Muscle layer of duodenum (tissue), 2 donors: ENCODE measurements around the gene PRKAA1.

Source experiments
- H3K27ac ChIP-seq: one replicate; pipeline ENCODE4 v1.7.0; 2013; ENCODE audit warnings: mild to moderate bottlenecking, low read length
- H3K27me3 ChIP-seq: one replicate; pipeline ENCODE4 v1.7.0; 2013; ENCODE audit warnings: low read depth, mild to moderate bottlenecking, control low read depth, low read length
- H3K36me3 ChIP-seq, 2 donors: one replicate each; pipeline ENCODE4 v1.7.0; 2013; ENCODE audit warnings: low read length in 2 of 2, control low read depth in 1 of 2, mild to moderate bottlenecking in 1 of 2; ENCODE audit not compliant: insufficient read depth in 2 of 2, control insufficient read depth in 1 of 2
- H3K4me1 ChIP-seq, 2 donors: one replicate each; pipeline ENCODE4 v1.7.0; 2013; ENCODE audit warnings: low read length in 2 of 2, mild to moderate bottlenecking in 2 of 2, control low read depth in 1 of 2, moderate library complexity in 1 of 2; ENCODE audit not compliant: insufficient read depth in 2 of 2, control insufficient read depth in 1 of 2
- H3K4me3 ChIP-seq, 2 donors: one replicate each; pipeline ENCODE4 v1.7.0; 2013; ENCODE audit warnings: low read length in 2 of 2, low read depth in 1 of 2, mild to moderate bottlenecking in 1 of 2
- H3K9me3 ChIP-seq, 2 donors: one replicate each; pipeline ENCODE4 v1.7.0; 2013; ENCODE audit warnings: low read length in 2 of 2, control low read depth in 1 of 2, mild to moderate bottlenecking in 1 of 2; ENCODE audit not compliant: control insufficient read depth in 1 of 2
- donor health status: healthy.

PRKAA1 gene

GRCh38 chr5:40776658-40776977 is 21.6 kb downstream of the PRKAA1 start:
- H3K4me3 ChIP-seq = no peak overlapping the region
- H3K4me1 ChIP-seq = peaks cover 4 to 7% of the 10 kb centered on the region in 2 donors
- H3K36me3 ChIP-seq = peaks cover 14 to 23% of the 10 kb centered on the region in 2 donors
- no peaks in the 10 kb centered on the region for H3K9me3 ChIP-seq
- no peaks in the 10 kb centered on the region for H3K27me3 ChIP-seq
- H3K27ac ChIP-seq = no peak overlapping the region

- H3K36me3 ChIP-seq = peaks cover 14 to 29% of the 10 kb centered on the region in 2 donors
- H3K4me3 ChIP-seq = no peak overlapping the region
- no peaks in the 10 kb centered on the region for H3K9me3 ChIP-seq
- H3K27ac ChIP-seq = no peak overlapping the region
- no peaks in the 10 kb centered on the region for H3K27me3 ChIP-seq
- peaks cover 4 to 6% of the 10 kb centered on the region in 2 donors for H3K4me1 ChIP-seq
These were observed 22.1 kb downstream of the PRKAA1 start for GRCh38 chr5:40775846-40776657.

GRCh38 chr5:40775085-40775845 is 22.9 kb downstream of the PRKAA1 start:
- Histone ChIP-seq H3K9me3 (no peaks in the 10 kb centered on the region), H3K27ac (no peak overlapping the region), H3K4me1 (peaks cover 4 to 6% of the 10 kb centered on the region in 2 donors), H3K4me3 (no peak overlapping the region), H3K27me3 (no peaks in the 10 kb centered on the region), H3K36me3 (peaks cover 14 to 30% of the 10 kb centered on the region in 2 donors)

GRCh38 chr5:40774623-40775022 is 23.6 kb downstream of the PRKAA1 start:
- H3K4me3 ChIP-seq = no peak overlapping the region
- H3K9me3 ChIP-seq = no peaks in the 10 kb centered on the region
- peaks cover 4 to 6% of the 10 kb centered on the region in 2 donors for H3K4me1 ChIP-seq
- no peaks in the 10 kb centered on the region for H3K27me3 ChIP-seq
- peaks cover 14 to 30% of the 10 kb centered on the region in 2 donors for H3K36me3 ChIP-seq
- H3K27ac ChIP-seq = no peak overlapping the region

- peaks cover 26 to 48% of the 10 kb centered on the region in 2 donors for H3K36me3 ChIP-seq
- H3K27ac ChIP-seq = no peak overlapping the region
- H3K27me3 ChIP-seq = no peaks in the 10 kb centered on the region
- peaks cover 0 to 5% of the 10 kb centered on the region in 2 donors for H3K4me1 ChIP-seq
- no peak overlapping the region for H3K4me3 ChIP-seq
- H3K9me3 ChIP-seq = no peaks in the 10 kb centered on the region
These were observed 27.4 kb downstream of the PRKAA1 start for GRCh38 chr5:40770764-40771163.

GRCh38 chr5:40762705-40763104 is 35.5 kb downstream of the PRKAA1 start:
- peaks cover 24 to 44% of the 10 kb centered on the region in 2 donors for H3K36me3 ChIP-seq

GRCh38 chr5:40757400-40757799 is 40.8 kb downstream of the PRKAA1 start:
- no peaks in the 10 kb centered on the region for H3K9me3 ChIP-seq

More at GRCh38 chr5:40762705-40763104, 35.5 kb downstream of the PRKAA1 start:
- Histone ChIP-seq H3K4me1 (no peaks in the 10 kb centered on the region), H3K27me3 (no peaks in the 10 kb centered on the region), H3K9me3 (no peaks in the 10 kb centered on the region), H3K27ac (no peak overlapping the region), H3K4me3 (no peak overlapping the region)

GRCh38 chr5:40755407-40756365 is 42.5 kb downstream of the PRKAA1 start, which contains the start of gene TTC33:
Gene TTC33, minus strand, starts transcription at chr5:40755961. Its CDS starts 8,943 bp downstream, at chr5:40747018.
- no peaks in the 10 kb centered on the region for H3K27me3 ChIP-seq
- peaks cover 0 to 6% of the 10 kb centered on the region in 2 donors for H3K36me3 ChIP-seq
- H3K27ac ChIP-seq = peak within 1 kb of the TSS; percentile 93
- peak within 1 kb of the TSS; percentile 92 to 93 for H3K4me3 ChIP-seq
- H3K4me1 ChIP-seq = peaks cover 6 to 8% of the 10 kb centered on the region in 2 donors
- H3K9me3 ChIP-seq = no peaks in the 10 kb centered on the region

More at GRCh38 chr5:40757400-40757799, 40.8 kb downstream of the PRKAA1 start:
- no peak overlapping the region for H3K27ac ChIP-seq
- H3K27me3 ChIP-seq = no peaks in the 10 kb centered on the region
- no peak overlapping the region for H3K4me3 ChIP-seq
- peaks cover 6 to 8% of the 10 kb centered on the region in 2 donors for H3K4me1 ChIP-seq
- peaks cover 3 to 15% of the 10 kb centered on the region in 2 donors for H3K36me3 ChIP-seq

- Histone ChIP-seq H3K9me3 (no peaks in the 10 kb centered on the region), H3K27ac (peak overlapping the region; percentile 93), H3K36me3 (peaks cover 0 to 6% of the 10 kb centered on the region in 2 donors), H3K4me1 (peaks cover 6 to 8% of the 10 kb centered on the region in 2 donors), H3K27me3 (no peaks in the 10 kb centered on the region), H3K4me3 (peak overlapping the region; percentile 92 to 93)
These were observed 43.1 kb downstream of the PRKAA1 start for GRCh38 chr5:40755093-40755406.

GRCh38 chr5:40754381-40755092 is 43.6 kb downstream of the PRKAA1 start:
- Histone ChIP-seq H3K4me1 (peaks cover 6 to 8% of the 10 kb centered on the region in 2 donors), H3K36me3 (peaks cover 0 to 6% of the 10 kb centered on the region in 2 donors), H3K4me3 (peak overlapping the region; percentile 92 to 93), H3K27ac (peak overlapping the region; percentile 93), H3K9me3 (no peaks in the 10 kb centered on the region), H3K27me3 (no peaks in the 10 kb centered on the region)
